HG03045 (cell line): ENCODE data around the gene CD74.
"Not testable (repeated sequence)": the region's sequence is repeated elsewhere in the genome, so short reads cannot be mapped to it uniquely, and the experiment has no call there.

Source experiments
- ATAC-seq: cut with Tn5 transposase; IDR thresholded peaks from one replicate; pipeline ENCODE4 v1.9.1; 2021; ENCODE audit warnings: mild to moderate bottlenecking, moderate library complexity; ENCODE audit not compliant: unreplicated experiment

CD74 gene

DNA sequence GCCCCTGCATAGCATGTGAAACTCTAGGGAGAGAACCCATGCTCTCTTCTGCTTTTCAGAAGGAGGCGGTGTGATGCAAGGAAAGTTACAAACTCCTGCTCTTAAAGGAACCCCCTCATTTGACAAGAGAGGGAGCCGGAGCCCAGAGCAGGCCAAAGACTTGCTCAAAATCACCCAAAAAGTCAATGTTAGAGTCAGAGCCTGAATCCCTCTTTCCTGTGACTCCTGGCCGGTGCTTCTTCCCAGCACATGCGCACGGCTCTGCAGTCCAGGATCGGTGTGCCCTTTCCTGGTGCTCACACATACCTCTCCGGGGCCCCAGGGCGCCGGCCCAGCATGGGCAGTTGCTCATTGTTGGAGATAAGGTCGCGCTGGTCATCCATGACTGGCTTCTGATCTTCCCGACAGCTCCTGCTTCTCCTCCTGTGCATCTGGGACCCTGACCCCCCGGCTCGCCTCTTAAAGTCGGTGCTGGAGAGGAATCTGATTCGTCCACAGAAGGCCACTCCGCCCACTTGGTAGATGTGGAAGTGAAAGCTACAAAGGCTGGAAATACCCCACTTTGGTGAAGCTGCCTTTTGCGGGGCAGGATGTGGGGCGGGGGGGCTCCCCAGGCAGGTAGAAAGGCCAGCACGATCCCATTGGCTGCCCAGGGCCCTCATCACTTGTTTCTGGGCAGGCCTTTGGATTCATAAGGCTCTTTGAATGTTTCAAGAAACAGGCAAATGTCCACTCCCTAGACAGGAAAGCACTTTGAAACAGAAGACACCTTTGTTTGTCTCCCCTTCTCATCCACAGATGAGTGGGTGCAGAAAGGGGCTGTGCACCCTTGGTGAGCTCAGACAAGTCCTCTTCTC is at the start of gene CD74:
CD74 (minus strand) TSS at position 592 of the 857 bp plus-strand sequence; CDS start at position 431, 161 bp downstream.
- peak; percentile 73 for ATAC-seq

DNA sequence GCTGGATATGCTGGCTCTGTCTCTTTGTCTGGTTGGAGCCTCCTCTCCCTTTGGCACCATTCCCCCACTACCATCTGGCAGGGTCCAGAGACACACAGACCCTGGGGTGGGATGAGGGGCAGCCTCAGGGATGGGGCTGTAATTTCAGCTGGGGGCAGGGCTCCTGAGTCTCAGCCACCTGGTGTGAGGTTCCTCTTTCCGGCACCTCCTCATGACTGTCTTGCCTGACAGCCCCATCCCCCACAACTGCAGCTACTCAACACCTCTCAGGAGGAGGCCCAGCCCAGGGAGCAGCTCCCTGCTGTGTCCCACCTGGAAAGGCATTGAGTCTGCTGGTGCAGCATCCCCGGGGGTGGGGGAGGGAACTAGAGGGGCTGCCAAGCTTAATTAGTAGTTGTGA is 48.5 kb upstream of the CD74 start:
- ATAC-seq, result peak; percentile 61

DNA sequence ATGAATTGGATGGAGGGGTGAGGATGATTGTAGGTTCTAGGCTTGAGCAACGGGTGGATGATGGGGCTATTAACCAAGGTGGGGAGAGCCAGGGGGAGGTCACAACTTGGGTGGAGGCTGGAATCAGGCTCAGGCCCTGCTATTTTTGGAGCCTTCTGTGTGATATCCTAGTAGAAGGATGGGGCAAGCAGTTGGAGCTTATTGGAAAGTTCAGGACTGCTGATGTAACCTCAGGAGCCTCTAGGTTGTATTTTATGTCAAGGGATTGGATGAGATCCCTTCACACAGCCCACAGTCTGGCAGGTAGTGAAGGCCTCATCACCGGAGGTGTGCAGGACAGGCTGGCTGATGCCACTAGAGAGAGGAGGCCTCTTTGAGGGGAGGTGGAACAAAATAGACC is 48.1 kb upstream of the CD74 start:
- ATAC-seq, result no peak

DNA sequence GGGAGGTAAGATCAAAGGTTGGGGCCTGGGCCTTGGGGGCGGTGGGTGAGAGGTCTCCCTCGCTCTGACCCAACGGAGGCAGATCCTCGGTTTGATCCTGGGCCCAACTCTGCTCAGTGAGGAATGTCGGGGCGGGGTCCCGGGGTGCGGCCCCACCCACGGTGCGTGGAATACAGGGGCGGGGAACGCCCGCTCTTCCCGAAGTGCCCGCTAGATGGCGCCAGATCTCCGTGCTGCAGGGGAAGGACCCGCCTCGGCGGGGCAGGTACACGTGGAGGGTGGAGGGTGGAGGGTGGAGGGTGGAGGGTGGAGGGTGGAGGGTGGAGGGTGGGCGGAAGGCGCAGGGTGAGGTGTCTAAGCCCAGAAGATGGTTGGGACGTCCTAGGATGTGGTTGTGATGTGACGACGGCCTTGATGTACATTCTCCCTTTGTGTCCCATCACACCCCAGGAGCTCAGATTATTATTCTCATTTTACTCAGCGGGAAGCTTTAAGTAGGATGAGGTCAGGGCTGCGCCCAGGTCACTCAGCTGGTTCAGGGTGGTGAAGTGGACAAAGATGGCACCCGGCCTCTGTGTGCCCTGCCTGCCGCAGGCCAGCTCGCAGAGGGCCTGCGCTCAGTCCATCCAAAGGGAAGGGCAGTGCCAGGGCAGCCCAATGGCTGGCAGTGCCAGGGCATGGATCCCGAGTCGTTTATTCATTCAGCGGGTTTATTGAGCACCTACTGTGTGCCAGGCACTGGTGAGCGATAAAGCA is 46.3 kb upstream of the CD74 start:
- ATAC-seq, result peak; percentile 82

DNA sequence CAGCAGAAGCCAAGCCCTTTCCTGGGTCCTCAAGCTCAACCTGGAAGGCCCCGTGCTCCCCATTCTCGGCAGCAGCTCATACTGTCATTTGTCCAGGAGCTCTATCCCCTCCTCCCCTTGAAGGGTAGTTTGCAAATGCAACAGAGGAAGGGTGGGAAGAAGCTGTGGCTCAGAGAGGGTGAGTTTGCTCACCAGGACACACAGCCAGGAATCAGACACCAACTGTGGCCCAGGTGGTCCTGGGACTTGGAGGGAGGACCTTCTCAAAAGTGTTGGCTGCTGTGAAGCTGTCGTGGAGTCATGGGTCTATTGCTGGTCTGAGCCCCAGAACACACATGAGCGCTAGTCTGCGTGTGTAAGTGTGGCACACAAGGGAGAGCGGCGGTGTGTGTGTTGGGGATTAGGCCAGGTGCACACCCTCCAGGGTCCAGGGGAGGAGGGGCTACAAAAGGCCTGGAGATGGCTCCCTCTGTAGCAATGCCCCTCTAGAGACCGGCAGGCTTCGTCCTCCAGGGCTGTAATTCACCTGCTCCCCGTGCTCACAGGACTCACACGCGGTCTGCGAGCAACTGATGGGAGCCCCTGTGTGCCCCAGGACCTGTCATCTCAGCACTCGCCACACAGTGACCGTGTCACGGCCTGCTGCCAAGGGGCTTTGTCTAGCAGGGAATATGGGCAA is 45.0 kb upstream of the CD74 start:
- no peak for ATAC-seq

DNA sequence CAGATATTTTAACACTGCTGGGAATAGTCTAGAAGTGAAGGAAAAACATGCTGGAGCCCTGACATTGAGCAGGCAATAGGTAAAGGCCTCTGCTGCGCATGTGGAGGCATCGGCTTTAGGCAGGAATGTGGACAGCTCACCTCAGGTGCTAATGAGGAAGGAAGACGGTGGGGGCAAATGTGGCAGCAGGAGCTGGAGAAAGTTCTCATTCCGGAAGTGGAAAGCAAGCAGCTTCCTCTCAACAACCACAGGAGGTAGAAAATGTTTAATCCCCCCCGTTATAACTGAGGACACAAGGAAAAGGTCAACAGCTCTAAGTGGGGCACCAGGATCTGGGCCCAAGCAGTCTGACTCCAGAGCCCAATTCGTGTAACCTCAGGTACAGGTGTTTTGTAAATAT is 44.4 kb upstream of the CD74 start:
- no peak for ATAC-seq

DNA sequence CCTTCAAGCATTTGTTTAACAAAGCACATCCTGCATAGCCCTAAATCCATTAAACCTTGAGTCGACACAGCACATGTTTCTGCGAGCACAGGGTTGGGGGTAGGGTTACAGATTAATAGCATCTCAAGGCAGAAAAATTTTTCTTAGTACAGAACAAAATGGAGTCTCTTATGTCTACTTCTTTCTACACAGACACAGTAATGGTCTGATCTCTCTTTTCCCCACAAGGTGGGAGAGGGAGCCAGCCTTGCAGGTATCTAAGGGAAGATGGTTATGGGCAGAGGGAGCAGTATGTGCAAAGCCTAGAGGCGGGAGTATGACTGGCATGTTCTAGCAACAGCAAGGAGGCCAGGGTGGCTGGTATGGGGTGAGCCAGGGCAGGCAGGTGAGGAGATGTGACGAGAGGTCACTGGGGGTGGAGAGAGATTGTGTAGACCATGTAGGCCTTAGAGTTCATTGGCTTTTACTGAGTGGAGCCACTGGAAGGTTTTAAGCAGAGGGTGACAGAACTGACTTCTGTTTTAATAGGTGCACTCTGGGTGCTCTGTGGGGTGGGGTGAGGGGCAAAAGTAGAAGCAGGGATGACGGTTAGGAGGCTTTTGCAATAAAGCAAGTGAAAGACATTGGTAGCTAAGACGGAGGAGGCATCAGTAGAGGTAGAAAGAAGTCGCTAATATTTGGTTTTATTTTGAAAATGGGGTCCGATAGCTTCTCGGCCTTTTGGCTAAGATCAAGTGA is 42.0 kb upstream of the CD74 start:
- ATAC-seq, result no peak

DNA sequence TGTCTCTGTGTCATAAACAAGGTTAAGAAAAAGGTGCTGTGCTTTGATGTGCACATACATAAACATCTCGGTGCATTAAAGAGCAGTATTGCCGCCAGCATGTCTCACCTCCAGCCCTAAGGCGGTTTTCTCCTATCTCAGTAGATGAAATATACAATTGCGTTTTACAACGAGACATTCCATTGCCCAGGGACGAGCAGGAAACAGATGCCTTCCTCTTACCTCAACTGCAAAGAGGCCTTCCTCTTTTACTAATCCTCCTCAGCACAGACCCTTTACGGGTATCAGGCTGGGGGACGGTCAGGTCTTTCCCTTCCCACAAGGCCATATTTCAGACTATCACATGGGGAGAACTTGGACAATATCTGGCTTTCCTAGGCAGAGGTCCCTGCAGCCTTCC is 41.3 kb upstream of the CD74 start:
- ATAC-seq, result not testable (repeated sequence)

DNA sequence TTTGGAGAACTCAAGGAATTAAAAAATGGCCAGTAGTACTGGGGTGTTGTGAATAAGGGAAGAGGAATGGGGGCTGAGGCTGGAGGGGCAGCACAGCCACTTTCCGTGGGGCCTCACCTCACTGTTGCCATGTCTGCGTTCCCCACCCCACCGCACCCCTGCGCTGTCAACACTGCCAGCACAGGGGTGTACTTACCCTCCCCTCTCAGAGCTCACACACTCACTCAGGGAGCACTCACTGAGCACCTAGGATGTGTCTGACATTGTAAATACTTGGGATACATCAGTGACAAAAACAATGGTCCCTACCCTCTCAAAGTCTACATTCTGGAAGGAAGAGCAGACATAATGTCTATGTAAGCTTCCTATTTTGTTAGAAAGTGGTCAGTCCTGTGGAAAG is 40.2 kb upstream of the CD74 start:
- no peak for ATAC-seq

DNA sequence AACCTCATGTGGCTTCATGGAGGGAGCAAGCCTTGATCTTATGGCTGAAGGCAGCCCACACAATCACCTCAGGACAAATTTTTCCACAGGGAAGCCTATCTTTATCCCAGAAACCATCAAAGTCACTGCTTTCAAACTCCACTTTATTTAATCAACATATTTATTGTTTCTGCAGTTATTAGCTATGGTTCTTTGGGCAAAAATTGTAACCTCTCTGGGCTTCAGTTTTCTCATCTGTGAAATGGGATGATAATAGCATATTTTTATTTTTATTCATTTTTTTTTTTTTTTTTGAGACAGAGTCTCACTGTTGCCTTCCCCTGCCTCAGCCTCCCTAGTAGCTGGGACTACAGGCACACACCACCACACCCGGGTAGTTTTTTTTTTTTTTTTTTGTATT is 38.9 kb upstream of the CD74 start:
- ATAC-seq, result no peak

DNA sequence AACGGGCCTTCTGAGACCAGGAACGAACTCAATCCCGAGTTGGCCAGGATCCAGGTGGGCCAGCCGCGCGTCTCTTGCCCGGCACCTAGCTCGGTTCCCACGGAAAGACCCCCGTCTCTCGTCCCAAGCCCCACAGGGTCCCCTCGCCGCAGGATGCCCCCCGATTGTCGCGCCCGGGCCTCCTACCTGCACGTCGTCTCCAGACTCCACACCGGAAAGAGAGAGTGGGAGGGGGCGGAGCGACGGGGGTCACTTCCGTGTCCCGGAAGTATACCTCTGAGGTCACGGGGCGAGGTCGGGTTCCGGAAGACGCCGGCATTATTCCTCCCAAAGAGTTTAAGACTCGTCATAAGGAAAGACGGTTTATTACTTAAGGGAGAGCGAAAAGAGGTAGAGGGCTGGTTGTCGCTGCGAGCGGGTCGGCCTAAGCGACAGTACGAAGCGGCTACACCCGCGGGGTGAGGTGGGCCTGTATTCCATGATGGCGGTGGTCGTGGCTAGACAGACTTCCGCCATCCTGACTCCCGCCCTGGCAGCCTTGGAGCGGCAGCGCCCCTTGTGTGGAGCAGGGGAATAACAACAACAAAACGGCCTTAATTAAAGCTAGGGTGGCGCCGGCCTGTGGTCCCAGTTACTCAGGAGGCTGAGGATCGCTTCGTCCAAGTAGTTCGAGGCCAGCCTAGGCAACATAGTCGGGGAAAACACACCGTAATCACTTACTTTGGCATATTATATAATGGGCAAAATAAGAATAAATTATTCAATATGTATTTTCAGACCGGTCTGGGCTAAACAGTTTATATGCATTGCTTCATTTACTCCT is 37.0 kb upstream of the CD74 start, which contains the start of gene RPS14:
RPS14 (minus strand) TSS at position 223 of the 823 bp plus-strand sequence. CDS start 2,006 bp downstream, outside the sequence.
- ATAC-seq, result peak; percentile 91

DNA sequence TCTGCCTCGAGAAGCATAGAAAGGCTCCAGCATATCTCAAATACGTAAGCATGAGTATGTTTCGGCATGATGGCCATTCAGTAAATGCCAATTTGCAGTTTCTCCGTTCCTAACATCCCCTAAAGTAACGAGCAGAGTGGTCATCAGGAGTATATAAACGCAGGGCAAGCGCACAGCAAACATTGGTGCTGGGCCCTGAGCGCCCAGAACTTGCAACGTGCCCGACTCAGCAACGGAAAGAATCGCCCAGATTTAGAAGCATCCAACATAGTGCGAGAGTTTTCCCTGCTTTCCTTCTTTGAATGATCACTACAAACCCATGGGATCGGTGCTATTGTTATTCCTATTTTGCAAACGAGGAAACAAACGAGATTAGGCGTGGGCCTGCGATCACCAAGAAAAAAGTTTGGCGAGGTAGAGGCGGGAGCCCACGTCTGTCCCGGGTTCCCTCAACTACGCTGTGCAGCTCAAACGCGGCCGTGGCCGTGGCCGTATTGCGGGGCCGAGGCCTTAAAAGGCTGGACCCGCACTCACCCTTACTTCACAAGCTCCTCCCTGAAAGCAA is 36.3 kb upstream of the CD74 start:
- ATAC-seq, result peak; percentile 33

DNA sequence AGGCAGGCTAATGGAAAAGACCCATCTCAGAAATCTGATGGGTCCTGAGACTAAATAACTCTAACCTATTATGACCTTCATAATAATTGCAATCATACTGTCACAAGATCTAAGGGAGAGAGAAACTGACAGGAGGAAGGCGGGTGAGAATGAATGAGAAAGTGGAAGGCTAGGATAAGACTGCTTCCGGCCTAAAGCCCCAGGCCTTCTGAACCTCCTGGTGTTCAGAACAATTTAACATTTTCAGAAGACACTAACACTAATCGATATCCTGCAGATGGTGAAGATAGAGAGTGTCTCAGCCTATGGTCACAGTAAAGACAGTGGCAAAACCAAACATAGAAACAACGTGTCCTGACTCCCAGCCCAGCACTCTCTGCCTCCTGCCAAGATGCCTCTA is 35.6 kb upstream of the CD74 start:
- ATAC-seq, result no peak

DNA sequence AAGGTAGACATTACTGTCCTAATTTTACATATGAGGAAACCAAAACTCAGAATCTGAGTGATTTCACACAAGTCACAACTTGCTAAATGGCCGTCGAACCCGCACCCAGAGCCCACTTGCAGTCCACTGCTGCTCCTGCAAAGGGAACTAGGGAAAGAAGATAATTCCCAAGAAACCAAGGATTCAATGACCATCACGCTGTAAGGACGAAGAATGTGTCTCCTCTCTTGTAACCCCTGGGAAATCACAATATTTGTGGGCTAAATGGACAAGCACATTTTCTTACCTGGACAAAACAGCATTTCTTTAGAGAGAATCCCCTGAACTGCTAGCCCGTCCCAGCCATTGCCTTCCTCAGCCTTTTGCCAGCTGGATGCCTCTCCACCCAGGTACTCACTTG is 34.5 kb upstream of the CD74 start:
- no peak for ATAC-seq

DNA sequence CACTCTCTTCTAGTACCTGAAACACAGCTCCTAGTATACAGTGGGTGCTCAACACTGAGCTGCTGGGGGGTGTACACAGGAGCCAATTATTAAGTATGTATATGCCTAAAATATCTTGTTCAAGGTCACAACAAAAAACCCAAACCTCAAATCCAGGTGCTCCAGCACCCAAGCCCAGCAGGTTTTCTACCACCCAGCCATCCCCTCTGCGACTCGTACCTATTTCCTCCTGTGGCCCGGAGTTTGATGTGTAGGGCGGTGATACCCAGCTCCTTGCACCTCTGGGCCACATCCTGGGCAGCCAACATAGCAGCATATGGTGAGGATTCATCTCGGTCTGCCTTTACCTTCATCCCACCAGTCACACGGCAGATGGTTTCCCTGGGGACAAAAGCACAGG is 33.9 kb upstream of the CD74 start:
- ATAC-seq, result no peak

DNA sequence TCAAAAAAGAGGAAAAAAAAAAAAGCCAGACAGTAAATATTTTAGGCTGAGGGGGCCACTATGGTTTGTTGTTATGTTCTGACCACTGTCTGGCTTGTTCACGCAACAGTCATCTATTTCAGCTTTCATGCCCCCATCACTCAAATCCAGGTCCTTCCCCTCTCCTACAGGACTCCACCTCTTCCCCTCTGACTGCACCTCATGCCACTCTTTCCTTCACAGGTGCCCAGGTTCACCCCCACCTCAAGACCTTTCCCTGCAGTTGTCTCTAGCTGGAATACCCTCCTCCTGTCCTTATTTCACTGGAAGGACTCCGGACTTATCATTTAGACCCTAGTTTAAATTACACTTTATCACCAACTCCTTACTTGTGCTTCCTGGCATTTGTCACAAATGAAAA is 33.4 kb upstream of the CD74 start:
- ATAC-seq, result no peak

DNA sequence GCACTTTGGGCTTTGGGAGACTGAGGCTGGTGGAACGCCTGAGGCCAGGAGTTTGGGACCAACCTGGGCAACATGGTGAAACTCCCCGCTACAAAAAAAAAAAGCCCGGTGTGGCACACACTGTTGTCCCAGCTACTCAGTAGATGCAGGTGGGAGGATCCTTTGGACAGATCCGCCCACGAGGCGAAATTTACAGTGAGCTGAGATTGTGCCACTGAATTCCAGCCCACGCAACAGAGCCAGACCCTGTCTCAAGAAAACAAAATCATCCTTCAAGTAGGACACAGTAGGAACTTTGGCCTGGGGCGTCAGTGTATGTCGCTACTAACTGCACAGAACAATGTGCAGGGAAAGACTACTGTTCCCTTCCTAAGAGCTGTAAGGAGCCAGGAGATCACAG is 32.1 kb upstream of the CD74 start:
- no peak for ATAC-seq

DNA sequence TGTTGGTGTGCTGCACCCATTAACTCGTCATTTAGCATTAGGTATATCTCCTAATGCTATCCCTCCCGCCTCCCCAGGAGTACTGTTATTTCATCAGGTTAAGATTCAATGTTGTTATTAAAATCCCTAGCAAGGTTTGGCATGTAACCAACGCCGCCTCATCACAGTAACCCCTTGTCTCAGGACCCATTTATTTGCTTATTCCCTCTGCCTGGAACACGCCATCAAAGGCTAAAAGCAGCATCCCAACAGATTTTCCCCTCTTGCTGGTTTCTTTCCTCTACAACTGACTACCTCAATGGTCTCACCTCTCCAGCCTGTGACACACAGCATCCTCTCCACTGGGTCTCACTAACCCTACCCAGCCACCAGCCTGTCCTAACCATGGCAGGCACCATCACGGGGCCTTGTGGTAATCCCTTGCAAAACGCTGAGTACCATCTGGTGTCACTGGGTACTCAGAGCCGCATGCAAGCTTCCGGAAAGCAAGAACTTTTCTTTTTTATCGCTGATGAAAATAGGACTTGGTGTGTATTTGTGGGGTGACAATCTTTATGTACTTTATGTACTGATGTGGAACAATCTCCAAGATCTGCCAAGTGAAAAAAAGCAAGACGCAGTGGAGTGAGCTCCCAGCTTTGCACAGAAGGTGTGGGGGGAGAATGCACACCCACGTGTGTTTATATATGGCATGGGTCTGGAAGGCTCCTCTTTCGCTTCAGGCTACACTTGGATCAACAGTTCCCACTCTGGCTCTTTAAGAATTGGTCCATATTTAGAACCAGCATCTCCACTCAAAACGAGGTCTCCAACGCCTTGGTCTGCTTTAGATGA is 30.7 kb upstream of the CD74 start:
- no peak for ATAC-seq

DNA sequence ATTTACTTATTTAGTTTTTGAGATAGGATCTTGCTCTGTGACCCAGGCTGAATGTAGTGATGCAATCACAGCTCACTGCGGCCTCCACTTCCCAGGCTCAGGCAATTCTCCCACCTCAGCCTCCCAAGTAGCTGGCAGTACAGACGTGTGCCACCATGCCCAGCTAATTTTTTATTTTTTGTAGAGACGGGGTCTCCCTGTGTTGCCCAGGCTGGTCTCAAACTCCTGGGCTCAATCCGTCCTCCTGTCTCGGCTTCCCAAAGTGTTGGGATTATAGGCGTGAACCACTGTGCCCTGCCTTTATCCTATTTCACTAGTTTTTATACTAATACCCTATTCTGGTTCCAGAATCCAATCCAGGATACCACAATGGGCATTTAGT is 30.0 kb upstream of the CD74 start:
- ATAC-seq, result no peak
